Tibial nerve (tissue), 4 donors: ENCODE data around the gene DNAI7. TPM values are rescaled to one million over a fixed set of nuclear protein-coding genes. Genes with fewer than 3 reads are reported as not detected.

Source experiments
- DNase-seq, 2 donors: peaks; one replicate each; pipeline ENCODE4 v3.0.0-alpha.2; 2019; ENCODE audit warnings: low spot score in 2 of 2
- H3K27ac ChIP-seq, 4 donors: fragments of 200-600 bp; sonication (generic) in 3 of 4; one replicate each; pipeline ENCODE4 v1.5.1; 2017 to 2019; ENCODE audit warnings: mild to moderate bottlenecking in 1 of 4
- H3K27me3 ChIP-seq, 2 donors: fragments of 200-600 bp; sonication (generic) in 1 of 2; one replicate each; pipeline versions ENCODE4 v1.5.1 to v1.6.0; 2017 to 2019
- H3K36me3 ChIP-seq, 3 donors: fragments of 200-600 bp; sonication (generic); one replicate each; pipeline ENCODE4 v1.5.1; 2018 to 2019
- H3K4me1 ChIP-seq, 4 donors: fragments of 200-600 bp; sonication (generic) in 3 of 4; one replicate each; pipeline ENCODE4 v1.5.1; 2017 to 2019
- H3K4me3 ChIP-seq, 4 donors: fragments of 200-600 bp; sonication (generic) in 3 of 4; one replicate each; pipeline ENCODE4 v1.5.1; 2017 to 2019; ENCODE audit warnings: mild to moderate bottlenecking in 1 of 4, moderate library complexity in 1 of 4
- H3K9me3 ChIP-seq, 4 donors: fragments of 200-600 bp; sonication (generic) in 3 of 4; one replicate each; pipeline ENCODE4 v1.5.1; 2017 to 2019
- CTCF ChIP-seq, 5 experiments: fragments of 200-600 bp in 3 of 5; fragments of 450-650 bp in 2 of 5; sonication (generic) in 3 of 5; IDR thresholded peaks; one replicate each; pipeline ENCODE4 v1.5.1; 2016 to 2019; ENCODE audit warnings: antibody characterized with exemption in 5 of 5, mild to moderate bottlenecking in 3 of 5, moderate library complexity in 2 of 5
- EP300 ChIP-seq, 2 donors: sonication (generic); formaldehyde crosslinking; IDR thresholded peaks; one replicate each; pipeline ENCODE4 v1.6.1; 2017; ENCODE audit warnings: antibody characterized with exemption in 2 of 2, mild to moderate bottlenecking in 1 of 2
- POLR2A ChIP-seq, 2 donors: fragments of 450-650 bp; IDR thresholded peaks; one replicate each; pipeline ENCODE4 v1.6.1; 2017; ENCODE audit warnings: antibody characterized with exemption in 2 of 2, mild to moderate bottlenecking in 2 of 2, moderate library complexity in 2 of 2
- WGBS, 2 donors: methylation state at CpG; one replicate each; pipeline ENCODE4 v1.1.5; 2018; 5-methylcytosine and 5-hydroxymethylcytosine counted together
- total RNA-seq, 4 donors: library from RNA; depleted of rRNA; stranded (reverse); fragments of >200 nt; gene quantifications; one replicate each; pipeline ENCODE4 v1.1.0, GENCODE V29; 2016

DNAI7 gene
- total RNA-seq, 4 donors from 2014 or later: 0.21 to 2.0 TPM; not detected in 2

GRCh38 chr12:25099010-25099409, 96.0 kb downstream of the DNAI7 start:
- no peak for TF ChIP-seq EP300 (IDR thresholded peaks at IDR 0.05)
- TF ChIP-seq CTCF (IDR thresholded peaks at IDR 0.05): no peak
- TF ChIP-seq POLR2A (IDR thresholded peaks at IDR 0.05): no peak
- no peaks in the 10 kb centered on the region for H3K27me3 ChIP-seq
- WGBS, 2 donors: 89 to 92% methylated on average over 2 of the region's 2 CpGs
- no peak for DNase-seq
- H3K9me3 ChIP-seq: peaks cover 0 to 10% (median 0%) of the 10 kb centered on the region in 4 donors
- H3K4me3 ChIP-seq: no peak overlapping the region
- H3K36me3 ChIP-seq: peaks cover 0 to 4% (median 0%) of the 10 kb centered on the region in 3 donors
- no peaks in the 10 kb centered on the region for H3K4me1 ChIP-seq
- no peak overlapping the region for H3K27ac ChIP-seq

- Histone ChIP-seq H3K4me3 (no peak overlapping the region), H3K4me1 (no peaks in the 10 kb centered on the region), H3K9me3 (peaks cover 0 to 11% (median 0%) of the 10 kb centered on the region in 4 donors), H3K27ac (no peak overlapping the region), H3K36me3 (no peaks in the 10 kb centered on the region), H3K27me3 (no peaks in the 10 kb centered on the region)
- 40 to 45% methylated on average over 2 of the region's 2 CpGs for WGBS, 2 donors
- no peak for DNase-seq
- TF ChIP-seq EP300 (IDR thresholded peaks at IDR 0.05) (no peak), POLR2A (IDR thresholded peaks at IDR 0.05) (no peak), CTCF (IDR thresholded peaks at IDR 0.05) (no peak)
These were observed 105.2 kb downstream of the DNAI7 start for GRCh38 chr12:25089738-25090137.

GRCh38 chr12:25087596-25087995, 107.4 kb downstream of the DNAI7 start:
- no peaks in the 10 kb centered on the region for H3K4me1 ChIP-seq
- DNase-seq: no peak
- H3K27ac ChIP-seq: no peak overlapping the region
- no peaks in the 10 kb centered on the region for H3K9me3 ChIP-seq
- H3K4me3 ChIP-seq: no peak overlapping the region
- TF ChIP-seq EP300 (IDR thresholded peaks at IDR 0.05): no peak
- no peak for TF ChIP-seq CTCF (IDR thresholded peaks at IDR 0.05)
- no peak for TF ChIP-seq POLR2A (IDR thresholded peaks at IDR 0.05)
- 78 to 89% methylated on average over 10 of the region's 10 CpGs for WGBS, 2 donors
- H3K36me3 ChIP-seq: no peaks in the 10 kb centered on the region
- H3K27me3 ChIP-seq: no peaks in the 10 kb centered on the region

- Histone ChIP-seq H3K4me3 (no peak overlapping the region), H3K36me3 (no peaks in the 10 kb centered on the region), H3K9me3 (no peaks in the 10 kb centered on the region), H3K4me1 (no peaks in the 10 kb centered on the region), H3K27ac (no peak overlapping the region), H3K27me3 (no peaks in the 10 kb centered on the region)
- TF ChIP-seq EP300 (IDR thresholded peaks at IDR 0.05): no peak
- 76 to 80% methylated on average over 1 to 2 of the region's 2 CpGs for WGBS, 2 donors
- no peak for DNase-seq
These were observed 110.1 kb downstream of the DNAI7 start for GRCh38 chr12:25084816-25085215.

- H3K36me3 ChIP-seq: no peaks in the 10 kb centered on the region
- H3K27ac ChIP-seq: no peak overlapping the region
- no peak overlapping the region for H3K4me3 ChIP-seq
- DNase-seq: no peak
- 55 to 61% methylated on average over 5 of the region's 5 CpGs for WGBS, 2 donors
- TF ChIP-seq EP300 (IDR thresholded peaks at IDR 0.05) (no peak), CTCF (IDR thresholded peaks at IDR 0.05) (no peak), POLR2A (IDR thresholded peaks at IDR 0.05) (no peak)
- no peaks in the 10 kb centered on the region for H3K9me3 ChIP-seq
- no peaks in the 10 kb centered on the region for H3K27me3 ChIP-seq
- H3K4me1 ChIP-seq: no peaks in the 10 kb centered on the region
These were observed 111.7 kb downstream of the DNAI7 start for GRCh38 chr12:25083211-25083610.

GRCh38 chr12:25082628-25083027, 112.3 kb downstream of the DNAI7 start:
- Histone ChIP-seq H3K9me3 (no peaks in the 10 kb centered on the region), H3K36me3 (no peaks in the 10 kb centered on the region), H3K27ac (no peak overlapping the region), H3K27me3 (no peaks in the 10 kb centered on the region), H3K4me1 (no peaks in the 10 kb centered on the region), H3K4me3 (no peak overlapping the region)
- no peak for DNase-seq
- TF ChIP-seq EP300 (IDR thresholded peaks at IDR 0.05) (no peak), CTCF (IDR thresholded peaks at IDR 0.05) (no peak), POLR2A (IDR thresholded peaks at IDR 0.05) (no peak)
- WGBS, 2 donors: 60 to 67% methylated on average over 2 of the region's 2 CpGs
